Adipocyte (in vitro differentiated cells): ENCODE results near the gene FAR2.
"Not testable (repeated sequence)": the region's sequence is repeated elsewhere in the genome, so short reads cannot be mapped to it uniquely, and the experiment has no call there.

Experiments used
- DNase-seq: peaks from one replicate; pipeline ENCODE4 v3.0.0-alpha.2; 2015; ENCODE audit warnings: low read depth
- H3K27me3 ChIP-seq: replicated peaks from 2 replicates; pipeline ENCODE4 v1.7.0; 2013; ENCODE audit warnings: mild to moderate bottlenecking, low read length, moderate library complexity; ENCODE audit not compliant: control insufficient read depth, insufficient read depth
- H3K36me3 ChIP-seq: 2 replicates; pipeline ENCODE4 v1.7.0; 2013; ENCODE audit warnings: low read length, mild to moderate bottlenecking, moderate library complexity; ENCODE audit not compliant: control insufficient read depth, insufficient read depth, severe bottlenecking
- H3K4me1 ChIP-seq: 2 replicates; pipeline ENCODE4 v1.7.0; 2013; ENCODE audit warnings: mild to moderate bottlenecking, low read length, moderate library complexity; ENCODE audit not compliant: control insufficient read depth, insufficient read depth
- H3K4me3 ChIP-seq: 2 replicates; pipeline ENCODE4 v1.7.0; 2013; ENCODE audit warnings: mild to moderate bottlenecking, low read length, moderate library complexity
- H3K9ac ChIP-seq: 2 replicates; pipeline ENCODE4 v1.7.0; 2013; ENCODE audit warnings: mild to moderate bottlenecking, low read length, moderate library complexity
- H3K9me3 ChIP-seq: 2 replicates; pipeline ENCODE4 v1.7.0; 2013; ENCODE audit warnings: mild to moderate bottlenecking, low read length, moderate library complexity; ENCODE audit not compliant: control insufficient read depth

The FAR2 gene

DNA sequence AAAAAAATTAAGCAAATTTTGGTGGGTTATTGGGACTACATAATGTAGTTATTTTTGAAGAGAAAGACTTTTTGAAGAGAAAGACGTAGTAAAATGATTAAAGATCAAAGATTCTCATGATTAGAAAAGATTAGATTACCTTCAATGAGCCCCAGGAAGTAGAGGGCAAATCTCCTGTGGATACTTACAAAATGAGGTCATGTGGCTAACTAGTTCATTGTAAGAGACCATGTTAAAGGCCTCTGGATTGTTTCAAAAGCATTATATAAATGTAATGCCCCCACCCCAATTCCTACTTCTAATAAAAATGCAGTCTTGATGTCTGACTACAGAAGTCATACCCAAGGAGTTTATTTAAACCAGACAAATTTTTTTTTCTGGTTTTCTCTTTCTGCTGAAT, 138.5 kb downstream of the FAR2 start:
- Histone ChIP-seq H3K4me3 (no peak overlapping the region), H3K36me3 (no peaks in the 10 kb centered on the region), H3K27me3 (no peaks in the 10 kb centered on the region), H3K9ac (no peak overlapping the region), H3K4me1 (peaks cover 7% of the 10 kb centered on the region), H3K9me3 (peaks cover 3% of the 10 kb centered on the region)
- no peak for DNase-seq

DNA sequence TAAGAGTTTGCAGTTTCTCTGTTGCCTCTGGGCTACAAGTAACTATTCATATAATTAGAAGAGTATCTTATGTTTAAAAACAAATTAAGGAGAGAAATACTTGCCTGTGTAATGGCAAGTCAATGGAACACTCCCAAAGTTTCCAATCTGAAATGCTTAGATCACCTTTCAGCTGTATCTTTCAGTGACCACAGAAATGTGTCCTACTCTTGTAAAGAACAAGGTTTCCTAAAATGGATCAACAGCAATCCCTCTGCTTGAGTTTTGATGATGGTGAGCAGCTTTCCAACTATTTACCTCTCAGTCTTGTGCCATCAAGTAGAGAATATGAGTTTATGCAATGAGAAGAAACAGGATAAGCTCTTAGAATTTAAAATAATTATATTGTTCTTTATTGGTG, 139.0 kb downstream of the FAR2 start:
- no peak for DNase-seq
- Histone ChIP-seq H3K4me1 (peaks cover 6% of the 10 kb centered on the region), H3K9ac (no peak overlapping the region), H3K36me3 (no peaks in the 10 kb centered on the region), H3K4me3 (no peak overlapping the region), H3K9me3 (peaks cover 3% of the 10 kb centered on the region), H3K27me3 (no peaks in the 10 kb centered on the region)

DNA sequence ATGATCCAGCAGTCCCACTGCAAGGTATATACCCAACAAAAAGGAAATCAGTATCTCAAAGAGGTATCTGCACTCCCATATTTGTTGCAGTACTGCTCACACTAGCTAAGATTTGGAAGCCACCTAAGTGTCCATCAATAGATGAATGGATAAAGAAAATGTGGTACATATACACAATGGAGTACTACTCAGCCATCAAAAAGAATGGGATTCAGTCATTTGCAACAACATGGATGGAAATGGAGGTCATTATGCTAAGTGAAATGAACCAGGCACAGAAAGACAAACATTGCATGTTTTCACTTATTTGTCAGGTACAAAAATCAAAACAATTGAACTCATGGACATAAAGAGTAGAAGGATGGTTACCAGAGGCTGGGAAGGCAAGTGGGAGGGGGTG, 141.4 kb downstream of the FAR2 start:
- H3K36me3 ChIP-seq, H3K9me3 ChIP-seq, H3K9ac ChIP-seq, H3K4me3 ChIP-seq, H3K4me1 ChIP-seq, H3K27me3 ChIP-seq, DNase-seq: not testable (repeated sequence)

DNA sequence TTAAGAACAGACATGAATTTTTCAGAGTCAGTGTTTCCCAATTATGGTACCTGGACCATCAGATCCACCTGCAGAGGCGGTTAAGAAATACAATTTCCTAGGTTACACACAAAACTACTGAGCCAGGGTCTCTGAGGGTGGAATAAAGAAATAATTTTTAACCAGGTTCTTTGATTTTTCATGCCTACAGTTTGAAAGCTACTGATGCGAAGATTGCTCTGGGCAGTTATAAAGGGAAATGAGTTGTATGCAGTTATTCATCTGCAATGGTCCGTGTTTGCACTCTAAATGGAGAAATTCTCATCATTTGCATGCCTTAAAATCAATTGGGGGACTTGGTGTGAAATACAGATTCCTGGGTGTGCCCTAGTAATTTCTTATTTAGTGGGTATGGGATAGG, 142.1 kb downstream of the FAR2 start:
- H3K4me1 ChIP-seq: peaks cover 5% of the 10 kb centered on the region
- H3K27me3 ChIP-seq: no peaks in the 10 kb centered on the region
- no peak overlapping the region for H3K9ac ChIP-seq
- peaks cover 3% of the 10 kb centered on the region for H3K9me3 ChIP-seq
- no peak for DNase-seq
- H3K4me3 ChIP-seq: no peak overlapping the region
- no peaks in the 10 kb centered on the region for H3K36me3 ChIP-seq

DNA sequence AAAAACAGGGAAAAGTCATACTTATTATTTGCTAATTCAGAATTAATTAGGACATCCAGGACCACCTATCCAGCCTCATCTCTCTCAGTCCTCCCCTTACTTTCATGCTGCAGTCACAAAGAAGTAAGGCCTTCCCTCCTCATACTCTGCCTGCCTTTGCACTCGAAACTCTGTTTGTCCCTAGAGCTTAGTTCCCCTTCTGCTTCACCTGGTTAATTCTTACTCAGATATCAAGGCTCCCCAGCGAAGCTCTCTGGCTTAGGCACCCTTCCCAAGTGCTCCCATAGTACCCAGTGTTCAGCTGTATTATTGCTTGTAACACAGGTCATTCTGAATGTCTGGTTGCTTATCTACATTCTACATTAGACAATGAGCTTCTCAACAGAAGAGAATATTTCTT, 150.6 kb downstream of the FAR2 start:
- Histone ChIP-seq H3K9ac (no peak overlapping the region), H3K4me3 (no peak overlapping the region), H3K4me1 (no peaks in the 10 kb centered on the region), H3K27me3 (no peaks in the 10 kb centered on the region), H3K9me3 (no peaks in the 10 kb centered on the region), H3K36me3 (peaks cover 8% of the 10 kb centered on the region)
- DNase-seq: no peak

DNA sequence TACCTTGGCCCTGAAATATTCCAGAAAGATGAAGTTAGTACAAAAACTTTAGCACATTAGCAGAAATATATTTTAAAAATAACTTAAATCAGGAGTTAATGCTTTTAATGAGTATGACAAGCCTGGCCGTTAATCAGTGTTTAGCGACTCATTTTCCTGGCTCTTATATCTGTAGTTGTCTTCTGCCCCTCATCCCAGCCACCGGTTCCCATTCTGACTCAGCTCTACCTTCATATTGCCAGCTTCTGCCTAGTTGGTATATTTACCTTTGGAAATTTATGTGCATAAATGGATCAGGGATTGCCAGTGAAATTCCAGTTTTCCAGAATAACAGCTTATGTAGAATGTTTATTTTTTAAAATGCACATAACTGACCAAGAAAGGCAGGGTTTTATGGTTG, 152.0 kb downstream of the FAR2 start:
- Histone ChIP-seq H3K9me3 (no peaks in the 10 kb centered on the region), H3K27me3 (no peaks in the 10 kb centered on the region), H3K4me3 (no peak overlapping the region), H3K36me3 (peaks cover 8% of the 10 kb centered on the region), H3K4me1 (no peaks in the 10 kb centered on the region), H3K9ac (no peak overlapping the region)
- DNase-seq: no peak

DNA sequence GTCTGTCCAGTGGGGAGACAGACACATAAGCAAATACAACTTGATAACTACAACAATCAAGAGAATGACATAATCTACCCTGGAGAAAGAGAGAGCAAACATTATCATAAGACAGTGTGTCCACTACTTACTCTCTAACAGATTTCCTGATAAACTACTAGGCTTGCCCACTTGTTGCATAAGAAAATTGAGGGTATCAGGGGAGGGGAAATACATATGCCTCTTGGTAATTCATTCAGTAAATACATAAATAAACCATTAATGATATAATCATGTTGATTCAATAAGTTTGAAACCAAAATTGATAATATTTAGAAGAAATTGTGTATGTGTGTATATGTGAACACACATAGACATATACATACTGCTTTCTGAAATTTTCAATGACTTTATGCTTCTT, 155.3 kb downstream of the FAR2 start:
- H3K4me3 ChIP-seq: no peak overlapping the region
- no peak for DNase-seq
- no peaks in the 10 kb centered on the region for H3K9me3 ChIP-seq

DNA sequence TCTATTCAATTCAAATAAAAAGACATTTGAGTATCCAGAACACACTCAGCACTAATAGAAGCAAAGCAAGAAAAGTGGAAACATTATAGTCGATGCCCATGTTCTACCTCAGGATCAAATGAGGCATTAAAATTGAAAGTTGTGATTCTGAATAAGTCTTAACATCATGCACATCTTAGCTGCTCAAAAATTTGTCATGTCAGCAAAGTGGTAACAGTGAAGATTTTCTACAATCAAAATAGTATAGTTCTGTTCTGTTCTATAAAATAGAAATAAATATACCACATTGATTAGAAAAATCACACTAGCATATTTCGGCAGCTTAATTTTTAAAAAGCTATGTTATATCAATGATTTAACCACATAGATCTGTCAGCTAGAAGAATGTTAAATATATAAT, 157.2 kb downstream of the FAR2 start:
- DNase-seq: no peak

More for the DNA sequence above, 155.3 kb downstream of the FAR2 start:
- Histone ChIP-seq H3K4me1 (no peaks in the 10 kb centered on the region), H3K27me3 (no peaks in the 10 kb centered on the region), H3K9ac (no peak overlapping the region), H3K36me3 (no peaks in the 10 kb centered on the region)

DNA sequence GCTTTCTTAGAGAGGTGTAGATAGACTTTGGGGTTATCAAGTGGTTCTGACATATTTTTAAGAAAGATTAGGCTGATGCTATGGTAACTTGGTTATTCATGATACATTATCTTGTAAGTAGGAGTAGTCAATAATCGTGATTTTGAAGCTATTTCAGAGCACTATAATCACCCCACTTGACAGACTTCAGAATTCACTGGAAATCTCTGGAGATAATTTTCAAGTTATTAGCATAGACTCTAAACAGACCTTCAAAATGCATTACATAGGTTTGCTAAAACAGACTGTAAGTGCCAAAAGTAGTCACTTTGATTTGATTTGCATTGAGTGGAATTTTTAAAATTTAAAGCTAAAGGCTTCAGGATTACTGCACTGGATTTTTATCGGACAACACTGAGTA, 157.6 kb downstream of the FAR2 start:
- DNase-seq: no peak

More for the DNA sequence above, 157.2 kb downstream of the FAR2 start:
- no peaks in the 10 kb centered on the region for H3K36me3 ChIP-seq
- H3K4me1 ChIP-seq: no peaks in the 10 kb centered on the region
- H3K9ac ChIP-seq: no peak overlapping the region
- no peak overlapping the region for H3K4me3 ChIP-seq
- no peaks in the 10 kb centered on the region for H3K27me3 ChIP-seq
- no peaks in the 10 kb centered on the region for H3K9me3 ChIP-seq

DNA sequence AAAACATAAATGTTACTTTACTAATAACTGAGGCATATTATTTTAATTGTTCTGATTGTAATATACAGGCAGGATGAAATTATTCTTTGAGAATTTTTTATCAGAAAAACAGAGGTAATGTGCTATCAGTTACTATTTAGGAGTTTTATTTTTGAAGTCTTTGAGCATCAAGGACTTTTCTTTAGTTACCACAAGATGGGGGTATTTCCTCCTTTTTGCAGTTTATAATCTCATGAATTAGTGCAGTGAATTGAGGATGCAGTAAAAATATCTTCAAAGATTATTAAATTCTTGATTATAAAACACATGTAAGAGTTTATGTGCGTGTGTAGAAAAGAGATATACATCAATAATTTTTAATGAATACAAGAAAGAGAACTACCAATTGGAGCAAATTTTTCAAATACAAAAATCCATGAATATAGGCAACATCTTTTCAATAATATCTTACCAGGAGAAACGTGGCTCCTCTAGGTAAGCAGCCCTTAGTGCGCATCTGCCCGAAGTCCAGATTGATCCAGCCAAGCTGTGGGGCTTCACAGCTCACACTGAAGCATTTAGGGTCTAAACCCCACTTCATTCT, 160.3 kb downstream of the FAR2 start:
- peaks cover 11% of the 10 kb centered on the region for H3K4me1 ChIP-seq
- peak; percentile 67 for DNase-seq
- H3K9ac ChIP-seq: no peak overlapping the region
- H3K36me3 ChIP-seq: peaks cover 9% of the 10 kb centered on the region
- H3K9me3 ChIP-seq: no peaks in the 10 kb centered on the region
- H3K4me3 ChIP-seq: no peak overlapping the region
- H3K27me3 ChIP-seq: no peaks in the 10 kb centered on the region

More for the DNA sequence above, 157.6 kb downstream of the FAR2 start:
- no peaks in the 10 kb centered on the region for H3K36me3 ChIP-seq
- no peaks in the 10 kb centered on the region for H3K9me3 ChIP-seq
- no peak overlapping the region for H3K9ac ChIP-seq
- H3K4me1 ChIP-seq: peaks cover 2% of the 10 kb centered on the region
- no peaks in the 10 kb centered on the region for H3K27me3 ChIP-seq
- H3K4me3 ChIP-seq: no peak overlapping the region

DNA sequence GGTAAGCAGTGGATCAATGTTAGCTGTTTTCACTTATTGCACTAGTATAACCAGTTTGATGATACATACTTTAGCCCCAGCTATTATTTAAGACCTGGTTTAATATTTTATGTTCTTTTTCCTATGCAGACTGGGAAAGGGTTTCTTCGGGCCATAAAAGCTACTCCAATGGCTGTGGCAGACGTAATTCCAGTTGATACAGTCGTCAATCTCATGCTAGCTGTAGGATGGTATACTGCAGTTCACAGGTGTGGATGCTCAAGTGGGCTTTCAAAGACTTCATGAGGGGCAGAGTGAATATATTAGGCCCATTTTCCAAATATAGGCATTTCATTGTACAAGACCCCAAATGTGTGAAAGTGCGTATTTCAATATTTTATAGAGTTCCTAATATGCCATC, 161.8 kb downstream of the FAR2 start:
- no peaks in the 10 kb centered on the region for H3K9me3 ChIP-seq
- no peaks in the 10 kb centered on the region for H3K27me3 ChIP-seq
- peaks cover 15% of the 10 kb centered on the region for H3K4me1 ChIP-seq
- no peak overlapping the region for H3K4me3 ChIP-seq
- DNase-seq: no peak
- H3K9ac ChIP-seq: no peak overlapping the region
- H3K36me3 ChIP-seq: peaks cover 9% of the 10 kb centered on the region

DNA sequence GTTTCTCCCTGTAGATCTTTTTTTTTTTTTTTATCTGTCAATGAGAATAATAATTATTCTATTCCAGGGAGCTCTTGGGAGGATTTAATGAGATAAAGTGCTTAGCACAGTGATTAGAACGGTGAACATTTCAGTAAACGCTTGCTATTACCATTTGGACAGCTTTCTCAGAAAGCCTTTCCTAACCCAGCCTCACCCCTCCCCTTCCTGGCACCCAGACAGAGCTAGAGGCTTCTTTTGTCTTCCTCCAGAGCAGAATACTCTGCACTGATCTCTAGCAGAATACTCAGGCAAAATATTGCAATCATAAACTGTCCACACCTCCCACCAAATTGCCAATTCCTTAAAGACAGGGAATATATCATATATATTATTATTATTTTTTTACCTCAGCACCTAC, 165.3 kb downstream of the FAR2 start:
- no peak for DNase-seq

More for the DNA sequence above, 165.3 kb downstream of the FAR2 start:
- Histone ChIP-seq H3K4me1 (peaks cover 26% of the 10 kb centered on the region), H3K9ac (no peak overlapping the region), H3K27me3 (no peaks in the 10 kb centered on the region), H3K36me3 (peaks cover 9% of the 10 kb centered on the region), H3K9me3 (no peaks in the 10 kb centered on the region), H3K4me3 (no peak overlapping the region)
